ENCODE results near the gene RAD51B. TPM values are rescaled to one million over a fixed set of nuclear protein-coding genes. Genes with fewer than 3 reads are reported as not detected.

RAD51B gene
- total and polyA plus RNA-seq, 8 donors, result 10.8 to 18.3 (median 14.1) TPM

GRCh38 chr14:67782090-67782489, 37.5 kb upstream of the RAD51B start:
- H3K36me3 ChIP-seq, result peaks cover 12 to 100% of the 10 kb centered on the region in 2 donors
- H3K27me3 ChIP-seq, result no peaks in the 10 kb centered on the region
- TF ChIP-seq, protein P1, sequence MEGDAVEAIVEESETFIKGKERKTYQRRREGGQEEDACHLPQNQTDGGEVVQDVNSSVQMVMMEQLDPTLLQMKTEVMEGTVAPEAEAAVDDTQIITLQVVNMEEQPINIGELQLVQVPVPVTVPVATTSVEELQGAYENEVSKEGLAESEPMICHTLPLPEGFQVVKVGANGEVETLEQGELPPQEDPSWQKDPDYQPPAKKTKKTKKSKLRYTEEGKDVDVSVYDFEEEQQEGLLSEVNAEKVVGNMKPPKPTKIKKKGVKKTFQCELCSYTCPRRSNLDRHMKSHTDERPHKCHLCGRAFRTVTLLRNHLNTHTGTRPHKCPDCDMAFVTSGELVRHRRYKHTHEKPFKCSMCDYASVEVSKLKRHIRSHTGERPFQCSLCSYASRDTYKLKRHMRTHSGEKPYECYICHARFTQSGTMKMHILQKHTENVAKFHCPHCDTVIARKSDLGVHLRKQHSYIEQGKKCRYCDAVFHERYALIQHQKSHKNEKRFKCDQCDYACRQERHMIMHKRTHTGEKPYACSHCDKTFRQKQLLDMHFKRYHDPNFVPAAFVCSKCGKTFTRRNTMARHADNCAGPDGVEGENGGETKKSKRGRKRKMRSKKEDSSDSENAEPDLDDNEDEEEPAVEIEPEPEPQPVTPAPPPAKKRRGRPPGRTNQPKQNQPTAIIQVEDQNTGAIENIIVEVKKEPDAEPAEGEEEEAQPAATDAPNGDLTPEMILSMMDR (IDR thresholded peaks at IDR 0.05), result no peak
- no peak for ATAC-seq
- no peak for DNase-seq
- no peak overlapping the region for H3K4me3 ChIP-seq
- no peaks in the 10 kb centered on the region for H3K9me3 ChIP-seq
- H3K4me1 ChIP-seq, result no peaks in the 10 kb centered on the region
- no peak overlapping the region for H3K27ac ChIP-seq
- intact Hi-C loops (cut with DNase I), result no loop called here

DNA sequence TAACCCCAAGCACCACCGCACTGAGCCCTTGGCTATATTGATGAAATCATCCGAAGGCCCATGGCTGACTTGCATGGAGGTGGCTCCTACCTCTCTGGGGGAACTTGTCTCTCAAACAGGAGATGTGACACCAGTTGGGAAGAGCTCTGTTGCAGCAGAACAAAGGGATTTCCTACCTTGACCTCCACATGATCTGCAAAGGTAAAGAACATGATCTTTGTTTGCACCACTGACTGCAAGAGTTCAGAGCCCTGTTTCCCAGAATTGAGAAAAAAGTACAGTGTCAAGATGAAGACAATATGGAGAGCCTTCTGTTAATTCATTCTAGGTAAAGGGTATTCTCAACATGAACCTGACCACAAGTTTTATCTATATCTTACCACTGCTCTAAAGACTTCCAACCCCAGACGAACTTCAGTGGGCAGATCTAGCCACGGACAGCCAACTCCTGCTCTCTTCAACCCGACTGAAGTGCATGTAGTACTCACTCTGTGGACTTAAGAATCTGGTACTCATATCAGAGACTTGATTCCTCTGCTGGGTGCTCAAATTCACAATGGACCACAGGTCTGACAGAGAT, 35.2 kb upstream of the RAD51B start:
- Histone ChIP-seq H3K27ac (no peak overlapping the region), H3K9me3 (no peaks in the 10 kb centered on the region), H3K4me3 (no peak overlapping the region), H3K36me3 (peaks cover 12 to 100% of the 10 kb centered on the region in 2 donors), H3K27me3 (no peaks in the 10 kb centered on the region), H3K4me1 (no peaks in the 10 kb centered on the region)
- intact Hi-C loops (cut with DNase I), result no loop called here
- DNase-seq (no peak), ATAC-seq (no peak)
- TF ChIP-seq, protein P1 (IDR thresholded peaks at IDR 0.05), result no peak

GRCh38 chr14:67785270-67786109, 34.1 kb upstream of the RAD51B start:
- Histone ChIP-seq H3K36me3 (peaks cover 16 to 100% of the 10 kb centered on the region in 2 donors), H3K4me3 (no peak overlapping the region), H3K27me3 (no peaks in the 10 kb centered on the region), H3K9me3 (no peaks in the 10 kb centered on the region), H3K4me1 (no peaks in the 10 kb centered on the region), H3K27ac (no peak overlapping the region)
- ATAC-seq, result no peak
- no peak for DNase-seq
- intact Hi-C loops (cut with DNase I), result no loop called here
- TF ChIP-seq, protein P1 (IDR thresholded peaks at IDR 0.05), result no peak

DNA sequence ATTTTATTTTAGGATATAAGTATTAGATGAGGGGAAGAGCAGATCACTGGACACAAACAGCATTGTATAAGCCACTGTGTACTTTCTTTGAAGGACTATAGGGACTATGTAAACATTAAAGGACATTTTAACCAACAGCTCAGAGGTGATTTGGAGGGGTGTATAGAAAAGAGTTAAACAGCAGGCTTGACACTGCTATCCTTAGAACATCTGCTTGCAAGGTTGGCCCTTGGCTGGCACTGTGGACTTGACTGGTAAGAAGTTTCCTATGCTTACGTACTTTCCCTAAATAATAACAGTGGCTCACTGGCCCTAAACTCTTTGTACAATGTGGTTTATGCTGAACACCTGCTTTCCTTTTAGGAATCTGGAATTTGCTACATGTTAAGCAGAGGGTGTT, 31.9 kb upstream of the RAD51B start:
- no peak overlapping the region for H3K4me3 ChIP-seq
- no peaks in the 10 kb centered on the region for H3K9me3 ChIP-seq
- TF ChIP-seq, protein P1 (IDR thresholded peaks at IDR 0.05), result no peak
- intact Hi-C loops (cut with DNase I), result no loop called here
- DNase-seq (no peak), ATAC-seq (no peak)
- H3K4me1 ChIP-seq, result no peaks in the 10 kb centered on the region
- peaks cover 16 to 97% of the 10 kb centered on the region in 2 donors for H3K36me3 ChIP-seq
- no peak overlapping the region for H3K27ac ChIP-seq
- no peaks in the 10 kb centered on the region for H3K27me3 ChIP-seq

DNA sequence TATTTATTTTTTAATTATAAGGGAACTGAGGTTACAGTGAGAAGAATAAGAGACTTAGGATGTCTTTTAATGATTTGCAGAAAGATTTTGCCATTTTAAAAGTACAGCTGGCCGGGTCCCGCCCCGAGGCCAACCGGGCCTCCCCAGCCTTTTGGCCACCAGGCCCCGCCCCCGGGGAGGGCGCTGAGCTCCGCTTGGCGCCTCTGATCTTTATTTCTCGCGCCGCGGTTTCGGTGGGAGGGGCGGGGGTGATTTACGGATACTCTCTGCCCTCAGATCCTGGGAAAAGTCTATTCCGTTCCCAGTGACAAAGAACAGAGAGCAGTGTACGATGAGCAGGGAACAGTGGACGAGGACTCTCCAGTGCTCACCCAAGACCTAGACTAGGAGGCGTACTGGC, 20.8 kb upstream of the RAD51B start:
- DNase-seq, result no peak
- no peak for ATAC-seq
- Histone ChIP-seq H3K9me3 (no peaks in the 10 kb centered on the region), H3K27me3 (no peaks in the 10 kb centered on the region), H3K27ac (no peak overlapping the region), H3K4me1 (no peaks in the 10 kb centered on the region), H3K4me3 (no peak overlapping the region), H3K36me3 (peaks cover 0 to 100% of the 10 kb centered on the region in 2 donors)
- intact Hi-C loops (cut with DNase I), result no loop called here
- TF ChIP-seq, protein P1 (IDR thresholded peaks at IDR 0.05), result no peak

Measured in left lung (tissue), 10 donors.